SK-N-SH treated with all-trans-retinoic acid at 6 μM for 48 hours (cell line): ENCODE data around the gene PLXDC2.

Experiments used
- ATAC-seq: fragments of 200-7000 bp; cut with Tn5 transposase; 3 replicates; pipeline ENCODE4 v1.9.1; 2020; ENCODE audit warnings: mild to moderate bottlenecking, moderate library complexity
- BACH2 ChIP-seq: fragments of 250-450 bp; sonication (Bioruptor Pico); IDR thresholded peaks from 2 replicates; pipeline ENCODE4 v1.9.0; 2021; ENCODE audit warnings: mild to moderate bottlenecking, borderline replicate concordance
- CREB5 ChIP-seq: fragments of 250-450 bp; sonication (Bioruptor Pico); IDR thresholded peaks from 2 replicates; pipeline ENCODE4 v1.5.1; 2020; ENCODE audit warnings: low read depth, mild to moderate bottlenecking, moderate library complexity
- CSDC2 ChIP-seq: fragments of 250-450 bp; sonication (Bioruptor Pico); IDR thresholded peaks from 2 replicates; pipeline ENCODE4 v1.5.0; 2020; ENCODE audit warnings: mild to moderate bottlenecking, moderate library complexity
- CSRNP3 ChIP-seq: fragments of 250-450 bp; sonication (Bioruptor Pico); IDR thresholded peaks from 2 replicates; pipeline ENCODE4 v1.5.1; 2021; ENCODE audit warnings: mild to moderate bottlenecking, moderate library complexity
- ESRRG ChIP-seq: fragments of 250-450 bp; sonication (Bioruptor Pico); IDR thresholded peaks from 2 replicates; pipeline ENCODE4 v1.6.1; 2021; ENCODE audit warnings: mild to moderate bottlenecking
- GLIS3 ChIP-seq: fragments of 250-450 bp; sonication (Bioruptor Pico); IDR thresholded peaks from 2 replicates; pipeline ENCODE4 v1.5.0; 2020; ENCODE audit warnings: mild to moderate bottlenecking, moderate library complexity
- ISL1 ChIP-seq: fragments of 250-450 bp; sonication (Bioruptor Pico); IDR thresholded peaks from 2 replicates; pipeline ENCODE4 v2.1.2; 2022; ENCODE audit warnings: mild to moderate bottlenecking, moderate library complexity
- OSR1 ChIP-seq: fragments of 250-450 bp; sonication (Bioruptor Pico); IDR thresholded peaks from 2 replicates; pipeline ENCODE4 v1.8.0; 2022; ENCODE audit warnings: moderate library complexity, mild to moderate bottlenecking, inconsistent platforms
- PATZ1 ChIP-seq: fragments of 250-450 bp; sonication (Bioruptor Pico); IDR thresholded peaks from 2 replicates; pipeline ENCODE4 v1.8.0; 2020; ENCODE audit warnings: mild to moderate bottlenecking, moderate library complexity, borderline replicate concordance
- POU6F1 ChIP-seq: fragments of 250-450 bp; sonication (Bioruptor Pico); IDR thresholded peaks from 2 replicates; pipeline ENCODE4 v1.8.0; 2021; ENCODE audit warnings: low read depth, mild to moderate bottlenecking, moderate library complexity, borderline replicate concordance
- PPARA ChIP-seq: fragments of 250-450 bp; sonication (Bioruptor Pico); IDR thresholded peaks from 2 replicates; pipeline ENCODE4 v1.5.0; 2020; ENCODE audit warnings: mild to moderate bottlenecking, borderline replicate concordance
- RARB ChIP-seq: fragments of 250-450 bp; sonication (Bioruptor Pico); IDR thresholded peaks from 2 replicates; pipeline ENCODE4 v1.8.0; 2021; ENCODE audit warnings: mild to moderate bottlenecking, moderate library complexity
- SNAI2 ChIP-seq: fragments of 250-450 bp; sonication (Bioruptor Pico); IDR thresholded peaks from 2 replicates; pipeline ENCODE4 v1.5.0; 2020; ENCODE audit warnings: mild to moderate bottlenecking, moderate library complexity
- TCF4 ChIP-seq: fragments of 250-450 bp; sonication (Bioruptor Pico); IDR thresholded peaks from 2 replicates; pipeline ENCODE4 v1.8.0; 2021; ENCODE audit warnings: mild to moderate bottlenecking, moderate library complexity, borderline replicate concordance
- TOX ChIP-seq: fragments of 250-450 bp; sonication (Bioruptor Pico); IDR thresholded peaks from 2 replicates; pipeline ENCODE4 v1.8.0; 2021; ENCODE audit warnings: mild to moderate bottlenecking, moderate library complexity, borderline replicate concordance
- TSHZ2 ChIP-seq: fragments of 250-450 bp; sonication (Bioruptor Pico); IDR thresholded peaks from 2 replicates; pipeline ENCODE4 v1.5.0; 2020; ENCODE audit warnings: mild to moderate bottlenecking, moderate library complexity
- ZC3H10 ChIP-seq: fragments of 250-450 bp; sonication (Bioruptor Pico); IDR thresholded peaks from 2 replicates; pipeline ENCODE4 v1.5.1; 2021; ENCODE audit warnings: mild to moderate bottlenecking, moderate library complexity
- ZFP3 ChIP-seq: fragments of 250-450 bp; sonication (Bioruptor Pico); IDR thresholded peaks from 2 replicates; pipeline ENCODE4 v1.5.0; 2020; ENCODE audit warnings: mild to moderate bottlenecking, moderate library complexity
- ZFP30 ChIP-seq: fragments of 450-650 bp; formaldehyde crosslinking; IDR thresholded peaks from 2 replicates; pipeline ENCODE4 v1.5.0; 2022; ENCODE audit warnings: mild to moderate bottlenecking, moderate library complexity
- ZNF565 ChIP-seq: fragments of 450-650 bp; formaldehyde crosslinking; conservative IDR thresholded peaks from 2 replicates; pipeline ENCODE4 v1.5.0; 2020; ENCODE audit warnings: low read depth, mild to moderate bottlenecking, moderate library complexity
- ZNF70 ChIP-seq: fragments of 450-650 bp; formaldehyde crosslinking; IDR thresholded peaks from 2 replicates; pipeline ENCODE4 v1.5.0; 2020; ENCODE audit warnings: mild to moderate bottlenecking, moderate library complexity
- ZNF8 ChIP-seq: fragments of 450-650 bp; formaldehyde crosslinking; IDR thresholded peaks from 2 replicates; pipeline ENCODE4 v1.5.0; 2020; ENCODE audit warnings: mild to moderate bottlenecking, moderate library complexity

PLXDC2 gene

GRCh38 chr10:19918794-19919193, 102.6 kb downstream of the PLXDC2 start (continued):
- TF ChIP-seq TSHZ2 (CRISPR knock-in tag) (no peak), TOX (CRISPR knock-in tag) (no peak), PATZ1 (CRISPR knock-in tag) (no peak), ZFP30 (CRISPR knock-in tag) (no peak), ZNF70 (CRISPR knock-in tag) (no peak), OSR1 (no peak), ZNF8 (CRISPR knock-in tag) (no peak), POU6F1 (CRISPR knock-in tag) (no peak)

- TF ChIP-seq ESRRG (no peak), TCF4 (no peak), RARB (CRISPR knock-in tag) (no peak), ISL1 (CRISPR knock-in tag) (no peak), CSDC2 (CRISPR knock-in tag) (no peak), PATZ1 (CRISPR knock-in tag) (no peak), GLIS3 (CRISPR knock-in tag) (no peak), ZNF70 (CRISPR knock-in tag) (no peak), ZFP3 (no peak), CSRNP3 (CRISPR knock-in tag) (no peak), CREB5 (no peak), OSR1 (no peak), TOX (CRISPR knock-in tag) (no peak), SNAI2 (CRISPR knock-in tag) (no peak), ZC3H10 (no peak), BACH2 (CRISPR knock-in tag) (no peak), TSHZ2 (CRISPR knock-in tag) (no peak), ZNF565 (CRISPR knock-in tag) (no peak), PPARA (CRISPR knock-in tag) (no peak)
- no peak for ATAC-seq
These were observed 103.4 kb downstream of the PLXDC2 start for GRCh38 chr10:19919671-19920070.
